ENCODE data around the gene ATE1.

DNA sequence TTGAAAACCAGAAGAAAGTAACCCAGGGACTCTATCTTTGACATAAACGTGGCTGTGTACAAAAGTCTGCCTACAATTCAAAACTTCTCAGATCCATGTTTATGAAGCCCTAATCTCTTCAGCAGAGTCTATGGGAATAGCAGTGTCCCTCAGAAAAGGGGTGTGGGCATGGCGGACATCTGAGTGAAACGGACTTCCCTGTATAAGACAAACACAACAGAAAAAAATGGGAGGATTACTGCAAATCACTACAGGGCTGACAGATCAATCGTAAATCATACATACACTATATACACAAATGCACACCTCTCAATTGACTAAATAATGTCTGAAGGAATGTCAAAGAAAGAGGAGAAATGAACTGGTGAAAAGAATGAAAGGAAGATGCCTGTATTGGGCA lies 114.0 kb downstream of the ATE1 start:
- TF ChIP-seq EZH2phosphoT487 (IDR thresholded peaks at IDR 0.05; ENCODE audit: low read depth, severe bottlenecking, unreplicated experiment) (no peak), EZH2 (IDR thresholded peaks at IDR 0.05; ENCODE audit: borderline replicate concordance) (no peak)
- TF ChIP-seq, protein P1, sequence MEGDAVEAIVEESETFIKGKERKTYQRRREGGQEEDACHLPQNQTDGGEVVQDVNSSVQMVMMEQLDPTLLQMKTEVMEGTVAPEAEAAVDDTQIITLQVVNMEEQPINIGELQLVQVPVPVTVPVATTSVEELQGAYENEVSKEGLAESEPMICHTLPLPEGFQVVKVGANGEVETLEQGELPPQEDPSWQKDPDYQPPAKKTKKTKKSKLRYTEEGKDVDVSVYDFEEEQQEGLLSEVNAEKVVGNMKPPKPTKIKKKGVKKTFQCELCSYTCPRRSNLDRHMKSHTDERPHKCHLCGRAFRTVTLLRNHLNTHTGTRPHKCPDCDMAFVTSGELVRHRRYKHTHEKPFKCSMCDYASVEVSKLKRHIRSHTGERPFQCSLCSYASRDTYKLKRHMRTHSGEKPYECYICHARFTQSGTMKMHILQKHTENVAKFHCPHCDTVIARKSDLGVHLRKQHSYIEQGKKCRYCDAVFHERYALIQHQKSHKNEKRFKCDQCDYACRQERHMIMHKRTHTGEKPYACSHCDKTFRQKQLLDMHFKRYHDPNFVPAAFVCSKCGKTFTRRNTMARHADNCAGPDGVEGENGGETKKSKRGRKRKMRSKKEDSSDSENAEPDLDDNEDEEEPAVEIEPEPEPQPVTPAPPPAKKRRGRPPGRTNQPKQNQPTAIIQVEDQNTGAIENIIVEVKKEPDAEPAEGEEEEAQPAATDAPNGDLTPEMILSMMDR (IDR thresholded peaks at IDR 0.05; ENCODE audit: poor library complexity): no peak

Measured in hepatocyte (in vitro differentiated cells).